Astrocyte (in vitro differentiated cells and primary cell): ENCODE measurements around the gene IFITM5. TPM values are rescaled to one million over a fixed set of nuclear protein-coding genes. Genes with fewer than 3 reads are reported as not detected.

ENCODE experiments used
- DNase-seq: peaks from one replicate; pipeline ENCODE4 v3.0.0-alpha.2; 2010; ENCODE audit warnings: low read depth
- FAIRE-seq: peaks from 2 replicates; lab custom pipeline; 2011; peaks lifted over from hg19 to GRCh38; lab: Jason Lieb, UNC
- H2AFZ ChIP-seq: 2 replicates; pipeline ENCODE4 v1.6.0; 2012; ENCODE audit warnings: low read depth, low read length, inconsistent platforms
- H3K27ac ChIP-seq: 2 replicates; pipeline ENCODE4 v1.5.1; 2011; ENCODE audit warnings: low read depth, low read length, inconsistent platforms
- H3K27me3 ChIP-seq: 2 replicates; pipeline ENCODE4 v1.6.0; 2011; ENCODE audit warnings: low read length, inconsistent platforms; ENCODE audit not compliant: insufficient read depth
- H3K36me3 ChIP-seq: 2 replicates; pipeline ENCODE4 v1.5.1; 2011; ENCODE audit warnings: low read length, inconsistent platforms; ENCODE audit not compliant: insufficient read depth
- H3K4me1 ChIP-seq: 2 replicates; pipeline ENCODE4 v1.5.1; 2011; ENCODE audit warnings: low read length, inconsistent platforms; ENCODE audit not compliant: insufficient read depth
- H3K4me2 ChIP-seq: 2 replicates; pipeline ENCODE4 v1.6.0; 2012; ENCODE audit warnings: low read length, inconsistent platforms
- H3K4me3 ChIP-seq: 2 replicates; pipeline ENCODE4 v1.5.1; 2011; ENCODE audit warnings: low read depth, mild to moderate bottlenecking, low read length, inconsistent platforms; ENCODE audit not compliant: insufficient read depth
- H3K79me2 ChIP-seq: 2 replicates; pipeline ENCODE4 v1.6.0; 2012; ENCODE audit warnings: mild to moderate bottlenecking, low read length, inconsistent platforms; ENCODE audit not compliant: insufficient read depth
- H3K9ac ChIP-seq: 2 replicates; pipeline ENCODE4 v1.6.0; 2012; ENCODE audit warnings: mild to moderate bottlenecking, low read length, inconsistent platforms
- H3K9me3 ChIP-seq: 2 replicates; pipeline ENCODE4 v1.5.1; 2012; ENCODE audit warnings: low read depth, mild to moderate bottlenecking, low read length, inconsistent platforms; ENCODE audit not compliant: insufficient read depth
- H4K20me1 ChIP-seq: 2 replicates; pipeline ENCODE4 v1.6.0; 2012; ENCODE audit warnings: low read length, inconsistent platforms; ENCODE audit not compliant: insufficient read depth
- H3K27ac Mint-ChIP-seq: one replicate; pipeline ENCODE4 v1.8.0; 2021; ENCODE audit warnings: mild to moderate bottlenecking, mixed read lengths; ENCODE audit not compliant: unreplicated experiment
- H3K27me3 Mint-ChIP-seq: one replicate; pipeline ENCODE4 v1.8.0; 2021; ENCODE audit warnings: low read depth, mixed read lengths; ENCODE audit not compliant: unreplicated experiment
- H3K36me3 Mint-ChIP-seq: one replicate; pipeline ENCODE4 v1.8.0; 2021; ENCODE audit warnings: low read depth, mixed read lengths; ENCODE audit not compliant: unreplicated experiment
- H3K4me1 Mint-ChIP-seq: one replicate; pipeline ENCODE4 v1.8.0; 2021; ENCODE audit warnings: low read depth, mixed read lengths; ENCODE audit not compliant: unreplicated experiment
- H3K4me3 Mint-ChIP-seq: one replicate; pipeline ENCODE4 v1.8.0; 2021; ENCODE audit warnings: mild to moderate bottlenecking, moderate library complexity, mixed read lengths; ENCODE audit not compliant: unreplicated experiment
- H3K9me3 Mint-ChIP-seq: one replicate; pipeline ENCODE4 v1.8.0; 2021; ENCODE audit warnings: mild to moderate bottlenecking, mixed read lengths; ENCODE audit not compliant: unreplicated experiment
- CTCF ChIP-seq: IDR thresholded peaks from 2 replicates; pipeline ENCODE4 v1.5.1; 2011; ENCODE audit warnings: low read depth, mild to moderate bottlenecking, inconsistent platforms, low read length, moderate library complexity; ENCODE audit not compliant: insufficient read depth
- EZH2 ChIP-seq: IDR thresholded peaks from 2 replicates; pipeline ENCODE4 v1.6.1; 2012; ENCODE audit warnings: mild to moderate bottlenecking, low read length, inconsistent platforms; ENCODE audit not compliant: insufficient read depth
- total RNA-seq: library from RNA; stranded (reverse); gene quantifications from 2 replicates; pipeline ENCODE4 v1.2.1, GENCODE V29; 2021

Gene IFITM5
- total RNA-seq, 1 donor from 2014 or later: not detected

- Mint-ChIP-seq H3K27me3 (peaks cover 13% of the 10 kb centered on the region), H3K36me3 (peaks cover 5% of the 10 kb centered on the region)
- no peak overlapping the region for H3K4me3 ChIP-seq
Measured at GRCh38 chr11:257766-258493, 41.4 kb downstream of the IFITM5 start.

GRCh38 chr11:256952-257737 lies 42.2 kb downstream of the IFITM5 start:
- Mint-ChIP-seq H3K9me3 (peaks cover 4% of the 10 kb centered on the region), H3K27ac (no peak overlapping the region), H3K4me1 (no peaks in the 10 kb centered on the region), H3K27me3 (peaks cover 13% of the 10 kb centered on the region), H3K4me3 (no peak overlapping the region), H3K36me3 (peaks cover 10% of the 10 kb centered on the region)
- Histone ChIP-seq H3K4me2 (no peak overlapping the region), H4K20me1 (peaks cover 7% of the 10 kb centered on the region), H3K27me3 (no peaks in the 10 kb centered on the region), H3K4me3 (no peak overlapping the region), H3K79me2 (no peaks in the 10 kb centered on the region), H3K9me3 (no peaks in the 10 kb centered on the region), H3K9ac (no peak overlapping the region), H2AFZ (no peak overlapping the region), H3K36me3 (peaks cover 11% of the 10 kb centered on the region), H3K4me1 (no peaks in the 10 kb centered on the region), H3K27ac (no peak overlapping the region)
- TF ChIP-seq EZH2: no peak
- no peak for TF ChIP-seq CTCF
- FAIRE-seq (no peak), DNase-seq (no peak)

More at GRCh38 chr11:257766-258493, 41.4 kb downstream of the IFITM5 start:
- no peaks in the 10 kb centered on the region for H3K79me2 ChIP-seq
- H3K9me3 Mint-ChIP-seq: peaks cover 4% of the 10 kb centered on the region
- no peak overlapping the region for H3K9ac ChIP-seq
- H3K4me2 ChIP-seq: no peak overlapping the region
- TF ChIP-seq CTCF (no peak), EZH2 (no peak)
- H3K4me1 Mint-ChIP-seq: no peaks in the 10 kb centered on the region
- peaks cover 6% of the 10 kb centered on the region for H3K36me3 ChIP-seq
- H3K27ac ChIP-seq: no peak overlapping the region
- H3K27me3 ChIP-seq: no peaks in the 10 kb centered on the region
- H2AFZ ChIP-seq: no peak overlapping the region
- no peaks in the 10 kb centered on the region for H3K9me3 ChIP-seq
- H3K4me3 Mint-ChIP-seq: no peak overlapping the region
- H4K20me1 ChIP-seq: peaks cover 5% of the 10 kb centered on the region
- H3K27ac Mint-ChIP-seq: no peak overlapping the region
- FAIRE-seq: no peak
- DNase-seq: no peak
- no peaks in the 10 kb centered on the region for H3K4me1 ChIP-seq
